RWPE1 (cell line): ENCODE results near the gene MOSMO.

Experiments used
- CTCF ChIA-PET: fragments of 350-600 bp; sonication (Branson Sonifier 250); formaldehyde crosslinking; extraction: SDS; loops from one replicate; lab custom pipeline; 2021; lab: Yijun Ruan, JAX
- POLR2A ChIA-PET: fragments of 400-600 bp; formaldehyde crosslinking; extraction: SDS; loops from one replicate; lab custom pipeline; 2020; ENCODE audit warnings: antibody characterized with exemption; ENCODE audit not compliant: low non-redundant PET; lab: Yijun Ruan, JAX
- DNase-seq: peaks from one replicate; pipeline ENCODE4 v3.0.0; 2012; ENCODE audit warnings: low spot score
- H3K27ac ChIP-seq: fragments of 450-650 bp; 2 replicates; pipeline ENCODE4 v1.5.1; 2017
- CTCF ChIP-seq: fragments of 450-650 bp; conservative IDR thresholded peaks from 2 replicates; pipeline ENCODE4 v1.5.1; 2017; ENCODE audit warnings: low read depth, mild to moderate bottlenecking

The MOSMO gene

GRCh38 chr16:21973945-21974344, 34.0 kb upstream of the MOSMO start:
- POLR2A ChIA-PET, result no interaction called here
- CTCF ChIA-PET, result interaction anchor here (0.6 to 1.6 kb wide), 2 partner anchors 104 to 125 kb away, joined by 4 read pairs; no protein-coding TSS in a partner anchor
- H3K27ac ChIP-seq, result no peak overlapping the region
- no peak for TF ChIP-seq CTCF
- no peak for DNase-seq

DNA sequence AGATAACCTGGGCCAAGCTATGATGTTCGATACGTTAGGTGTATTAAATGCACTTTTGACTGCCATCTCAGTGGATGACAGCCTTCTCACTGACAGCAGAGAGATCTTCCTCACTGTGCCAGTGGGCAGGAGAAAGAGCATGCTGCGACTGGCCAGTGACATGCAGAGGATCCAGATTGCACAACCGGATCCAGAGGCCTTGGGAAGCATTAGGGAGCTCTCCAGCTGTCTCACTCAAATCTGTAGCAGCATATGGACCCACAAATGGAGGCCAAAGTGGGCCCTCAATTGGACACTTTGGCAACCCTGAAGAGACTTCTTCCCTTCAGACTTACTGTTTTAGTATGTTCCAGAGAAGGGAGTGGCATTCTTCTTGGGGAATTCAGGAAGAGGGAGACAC, 27.9 kb upstream of the MOSMO start:
- no peak for DNase-seq
- TF ChIP-seq CTCF, result no peak
- CTCF ChIA-PET, result interaction anchor here (0.6 to 2.9 kb wide), 3 partner anchors 98 to 310 kb away, joined by 3 to 21 read pairs (median 10); no protein-coding TSS in a partner anchor
- H3K27ac ChIP-seq, result no peak overlapping the region
- POLR2A ChIA-PET, result no interaction called here

GRCh38 chr16:21982108-21982507, 25.8 kb upstream of the MOSMO start:
- ChIA-PET POLR2A (interaction anchor here (0.7 kb wide), 1 partner anchor 28 kb away, joined by 9 read pairs; no protein-coding TSS in a partner anchor), CTCF (interaction anchor here (0.5 to 2.9 kb wide), 4 partner anchors 14 to 96 kb away, joined by 3 to 21 read pairs (median 6); no protein-coding TSS in a partner anchor)
- no peak overlapping the region for H3K27ac ChIP-seq
- TF ChIP-seq CTCF, result no peak
- no peak for DNase-seq

DNA sequence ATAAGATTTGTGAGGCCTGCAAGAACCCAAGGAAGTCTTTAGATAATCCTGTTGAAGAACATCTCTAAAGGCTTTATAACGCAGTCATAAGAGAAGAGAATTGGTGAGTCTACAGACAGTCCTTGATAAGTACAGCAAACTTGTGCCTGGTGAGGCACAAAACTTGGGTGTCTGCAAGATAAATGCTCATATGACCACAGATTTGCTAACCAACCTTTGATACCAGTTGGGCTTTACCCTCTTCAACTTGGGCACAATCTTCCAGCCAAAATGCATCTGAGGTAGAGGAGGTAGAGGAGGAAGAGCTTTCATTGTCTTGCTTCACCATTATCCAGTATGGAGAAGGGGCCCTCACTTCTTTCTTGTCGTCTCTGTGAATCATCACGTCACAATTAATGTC, 23.8 kb upstream of the MOSMO start:
- POLR2A ChIA-PET, result no interaction called here
- no peak for TF ChIP-seq CTCF
- H3K27ac ChIP-seq, result no peak overlapping the region
- CTCF ChIA-PET, result interaction anchor here (1.8 kb wide), 1 partner anchor 93 kb away, joined by 4 read pairs; no protein-coding TSS in a partner anchor
- DNase-seq, result no peak

DNA sequence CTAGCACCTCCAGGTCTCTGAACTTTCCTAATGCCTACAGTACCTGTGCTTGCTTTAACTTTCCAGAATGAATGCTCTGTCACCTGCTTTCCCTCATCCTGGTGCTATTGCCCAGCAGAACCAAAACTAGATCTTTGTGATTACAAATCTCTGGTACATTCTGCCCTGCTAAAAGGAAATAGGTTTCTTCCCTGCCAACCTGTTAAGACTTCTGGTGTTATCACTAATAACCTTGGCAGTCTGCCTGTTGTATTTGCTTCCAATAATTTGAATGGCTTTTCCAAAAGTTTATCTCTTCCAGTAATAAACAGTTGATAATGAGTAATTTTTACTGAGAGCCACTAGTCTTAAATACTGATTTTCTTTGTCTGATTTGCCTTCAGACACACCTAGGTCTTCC, 22.4 kb upstream of the MOSMO start:
- no peak overlapping the region for H3K27ac ChIP-seq
- no peak for DNase-seq
- no peak for TF ChIP-seq CTCF
- POLR2A ChIA-PET, result no interaction called here
- CTCF ChIA-PET, result interaction anchor here (1.8 kb wide), 1 partner anchor 92 kb away, joined by 4 read pairs; no protein-coding TSS in a partner anchor

DNA sequence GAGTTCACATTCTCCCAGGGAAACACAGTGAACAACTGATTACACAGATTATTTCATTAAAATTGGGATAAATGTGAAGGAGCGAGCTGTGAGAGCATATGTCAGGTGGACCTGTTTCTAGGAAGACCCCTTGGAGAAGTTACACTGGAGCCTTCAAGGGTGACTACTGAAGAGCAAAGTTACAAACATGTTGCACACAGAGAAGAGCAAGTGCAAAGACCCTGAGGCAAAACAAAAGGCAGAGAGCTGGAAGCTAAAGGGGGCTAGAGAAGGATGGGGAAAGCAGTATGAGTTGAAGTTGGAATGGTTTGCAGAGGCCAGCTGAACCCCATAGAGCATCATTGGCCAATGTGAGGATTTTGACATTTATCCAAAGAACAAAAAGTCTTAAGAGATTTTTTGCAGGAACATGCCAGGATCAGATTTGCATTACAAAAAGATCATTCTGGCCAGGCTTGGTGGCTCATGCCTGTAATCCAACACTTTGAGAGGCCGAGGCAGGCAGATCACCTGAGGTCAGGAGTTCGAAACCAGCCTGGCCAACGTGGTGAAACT, 21.1 kb upstream of the MOSMO start:
- ChIA-PET CTCF (no interaction called here), POLR2A (no interaction called here)
- no peak overlapping the region for H3K27ac ChIP-seq
- no peak for DNase-seq
- TF ChIP-seq CTCF, result no peak
